K562 (cell line): ENCODE measurements around the gene ESCO1. TPM values are rescaled to one million over a fixed set of nuclear protein-coding genes. Genes with fewer than 3 reads are reported as not detected.

Experiments used
- ARID1B ChIP-seq: fragments of 450-650 bp; IDR thresholded peaks from 2 replicates; pipeline ENCODE4 v1.6.1; 2016; ENCODE audit warnings: antibody characterized with exemption, mild to moderate bottlenecking, inconsistent platforms
- BRD4 ChIP-seq: fragments of 200-600 bp; sonication (generic); IDR thresholded peaks from 2 replicates; pipeline ENCODE4 v1.6.1; 2017; ENCODE audit warnings: inconsistent platforms
- CC2D1A ChIP-seq: fragments of 450-650 bp; IDR thresholded peaks from 2 replicates; pipeline ENCODE4 v1.6.1; 2017; ENCODE audit warnings: mild to moderate bottlenecking
- DPF2 ChIP-seq: fragments of 450-650 bp; IDR thresholded peaks from 2 replicates; pipeline ENCODE4 v1.6.1; 2016
- E2F8 ChIP-seq: fragments of 450-650 bp; IDR thresholded peaks from 2 replicates; pipeline ENCODE4 v1.7.1; 2018; ENCODE audit warnings: mild to moderate bottlenecking, low read depth; ENCODE audit not compliant: partially characterized antibody
- ELF4 ChIP-seq: fragments of 450-650 bp; formaldehyde crosslinking; IDR thresholded peaks from 2 replicates; pipeline ENCODE4 v1.4.0; 2022; ENCODE audit warnings: missing genetic modification characterization
- HMGN3 ChIP-seq: IDR thresholded peaks from 2 replicates; pipeline ENCODE4 v1.6.1; 2011; ENCODE audit warnings: borderline replicate concordance, low read depth, mild to moderate bottlenecking, mixed read lengths, low read length; ENCODE audit not compliant: insufficient read length; ENCODE audit errors: extremely low read depth
- L3MBTL2 ChIP-seq: fragments of 450-650 bp; IDR thresholded peaks from 2 replicates; pipeline ENCODE4 v1.6.1; 2016; ENCODE audit warnings: mild to moderate bottlenecking, moderate library complexity
- MYC ChIP-seq, 2 experiments: fragments of 250-450 bp in 1 of 2; sonication (Bioruptor Pico) in 1 of 2; IDR thresholded peaks; 2 replicates each; pipeline versions ENCODE4 v1.5.1 to v1.6.1; 2012 to 2021; ENCODE audit warnings: low read depth in 2 of 2, borderline replicate concordance in 1 of 2, improper control_type of control experiment in 1 of 2, low read length in 1 of 2, mild to moderate bottlenecking in 1 of 2, moderate library complexity in 1 of 2
- NBN ChIP-seq: fragments of 450-650 bp; IDR thresholded peaks from 2 replicates; pipeline ENCODE4 v1.6.1; 2016; ENCODE audit warnings: low read depth, mild to moderate bottlenecking
- POLR2H ChIP-seq: IDR thresholded peaks from 2 replicates; pipeline ENCODE4 v1.6.1; 2016; ENCODE audit warnings: missing genetic modification characterization, low read depth, mild to moderate bottlenecking, control low read depth, missing compliant biosample characterization, moderate library complexity
- PRPF4 ChIP-seq: fragments of 200-400 bp; formaldehyde crosslinking; IDR thresholded peaks from one replicate; pipeline ENCODE4 v1.6.1; 2017; ENCODE audit warnings: low read length, low read depth, mild to moderate bottlenecking; ENCODE audit not compliant: insufficient read depth, poor library complexity, severe bottlenecking
- SAP30 ChIP-seq: fragments of 200-600 bp; sonication (generic); IDR thresholded peaks from 2 replicates; pipeline ENCODE4 v1.6.1; 2012; ENCODE audit warnings: borderline replicate concordance, low read depth, mild to moderate bottlenecking, moderate library complexity, low read length, control low read depth, inconsistent platforms; ENCODE audit not compliant: insufficient read depth, poor library complexity, severe bottlenecking
- ZBTB9 ChIP-seq: fragments of 450-650 bp; formaldehyde crosslinking; IDR thresholded peaks from 2 replicates; pipeline ENCODE4 v1.4.0; 2020; ENCODE audit warnings: mild to moderate bottlenecking, moderate library complexity
- polyA plus RNA-seq, 8 experiments: library from polyadenylated mRNA; depleted of rRNA in 4 of 8; stranded (reverse) in 5 of 8; unstranded in 3 of 8; fragments of >200 nt; fragmentation: Nextera tagmentation in 2 of 8; fragmentation: Illumina TruSeq in 1 of 8; extraction: Ambion mirVana in 2 of 8; extraction: Trizol in 1 of 8; gene quantifications; 2 replicates each; pipeline versions ENCODE4 v1.2.1 to v1.2.3, GENCODE V29; 2011 to 2014; ENCODE audit warnings: inconsistent platforms in 1 of 8, missing spikeins in 1 of 8
- total RNA-seq, 7 experiments: library from RNA; depleted of rRNA in 6 of 7; stranded (reverse); fragments of >200 nt in 6 of 7; fragmentation: Illumina TruSeq in 2 of 7; extraction: Trizol in 2 of 7; gene quantifications; 2 replicates each; pipeline versions ENCODE4 v1.2.1 to v1.2.3, GENCODE V29; 2011 to 2021; ENCODE audit warnings: low replicate concordance in 1 of 7
- TF ChIP-seq, protein P1 (sequence below): sonication (generic); formaldehyde crosslinking; IDR thresholded peaks from 2 replicates; pipeline ENCODE4 v1.8.0; 2023; ENCODE audit warnings: mild to moderate bottlenecking, missing genetic modification reagents
- TF ChIP-seq, protein P2 (sequence below), 2 experiments: fragments of 450-650 bp in 1 of 2; sonication (generic) in 1 of 2; formaldehyde crosslinking; conservative IDR thresholded peaks; 2 replicates each; pipeline versions ENCODE4 v1.4.0 to v1.8.1; 2020 to 2022; ENCODE audit warnings: mild to moderate bottlenecking in 1 of 2, missing genetic modification reagents in 1 of 2

Gene ESCO1
- total and polyA plus RNA-seq, 9 of the 15 experiments (the other 6 are each of a cell fraction or from before 2014, with no cell fraction given), result 15.0 to 31.3 (median 19.6) TPM

- TF ChIP-seq, protein P1, sequence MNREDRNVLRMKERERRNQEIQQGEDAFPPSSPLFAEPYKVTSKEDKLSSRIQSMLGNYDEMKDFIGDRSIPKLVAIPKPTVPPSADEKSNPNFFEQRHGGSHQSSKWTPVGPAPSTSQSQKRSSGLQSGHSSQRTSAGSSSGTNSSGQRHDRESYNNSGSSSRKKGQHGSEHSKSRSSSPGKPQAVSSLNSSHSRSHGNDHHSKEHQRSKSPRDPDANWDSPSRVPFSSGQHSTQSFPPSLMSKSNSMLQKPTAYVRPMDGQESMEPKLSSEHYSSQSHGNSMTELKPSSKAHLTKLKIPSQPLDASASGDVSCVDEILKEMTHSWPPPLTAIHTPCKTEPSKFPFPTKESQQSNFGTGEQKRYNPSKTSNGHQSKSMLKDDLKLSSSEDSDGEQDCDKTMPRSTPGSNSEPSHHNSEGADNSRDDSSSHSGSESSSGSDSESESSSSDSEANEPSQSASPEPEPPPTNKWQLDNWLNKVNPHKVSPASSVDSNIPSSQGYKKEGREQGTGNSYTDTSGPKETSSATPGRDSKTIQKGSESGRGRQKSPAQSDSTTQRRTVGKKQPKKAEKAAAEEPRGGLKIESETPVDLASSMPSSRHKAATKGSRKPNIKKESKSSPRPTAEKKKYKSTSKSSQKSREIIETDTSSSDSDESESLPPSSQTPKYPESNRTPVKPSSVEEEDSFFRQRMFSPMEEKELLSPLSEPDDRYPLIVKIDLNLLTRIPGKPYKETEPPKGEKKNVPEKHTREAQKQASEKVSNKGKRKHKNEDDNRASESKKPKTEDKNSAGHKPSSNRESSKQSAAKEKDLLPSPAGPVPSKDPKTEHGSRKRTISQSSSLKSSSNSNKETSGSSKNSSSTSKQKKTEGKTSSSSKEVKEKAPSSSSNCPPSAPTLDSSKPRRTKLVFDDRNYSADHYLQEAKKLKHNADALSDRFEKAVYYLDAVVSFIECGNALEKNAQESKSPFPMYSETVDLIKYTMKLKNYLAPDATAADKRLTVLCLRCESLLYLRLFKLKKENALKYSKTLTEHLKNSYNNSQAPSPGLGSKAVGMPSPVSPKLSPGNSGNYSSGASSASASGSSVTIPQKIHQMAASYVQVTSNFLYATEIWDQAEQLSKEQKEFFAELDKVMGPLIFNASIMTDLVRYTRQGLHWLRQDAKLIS (CRISPR knock-in tag), result 0 out of 2 replicates have a peak, but pooled peaks have one; percentile 46
- TF ChIP-seq E2F8 (peak; percentile 93), MYC (IDR thresholded peaks at IDR 0.05; ENCODE audit: low read depth, low read length) (peak; percentile 98), MYC (CRISPR knock-in tag; IDR thresholded peaks at IDR 0.05; ENCODE audit: borderline replicate concordance, low read depth) (peak; percentile 99), CC2D1A (peak; percentile 86), ZBTB9 (0 out of 2 replicates have a peak, but pooled peaks have one; percentile 73), HMGN3 (peak; percentile 71), DPF2 (no peak), BRD4 (peak; percentile 96), SAP30 (peak; percentile 97), PRPF4 (peak; percentile 62), NBN (peak; percentile 75; the same call in 1 of the 2 replicates), POLR2H (tag) (peak; percentile 85), ARID1B (peak; percentile 19; the same call in 1 of the 2 replicates), L3MBTL2 (peak; percentile 96), ELF4 (CRISPR knock-in tag) (0 out of 2 replicates have a peak, but pooled peaks have one; percentile 42)
- TF ChIP-seq, protein P2, sequence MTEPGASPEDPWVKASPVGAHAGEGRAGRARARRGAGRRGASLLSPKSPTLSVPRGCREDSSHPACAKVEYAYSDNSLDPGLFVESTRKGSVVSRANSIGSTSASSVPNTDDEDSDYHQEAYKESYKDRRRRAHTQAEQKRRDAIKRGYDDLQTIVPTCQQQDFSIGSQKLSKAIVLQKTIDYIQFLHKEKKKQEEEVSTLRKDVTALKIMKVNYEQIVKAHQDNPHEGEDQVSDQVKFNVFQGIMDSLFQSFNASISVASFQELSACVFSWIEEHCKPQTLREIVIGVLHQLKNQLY (CRISPR knock-in tag; conservative IDR thresholded peaks at IDR 0.05), result peak; percentile 40 to 90; a peak in 1 of 4 replicates
These were observed 11.9 kb upstream of the ESCO1 start, which contains the start of gene SNRPD1 (continued) for GRCh38 chr18:21612125-21613039.
